ENCODE data around the gene CCL18. TPM values are rescaled to one million over a fixed set of nuclear protein-coding genes. Genes with fewer than 3 reads are reported as not detected.
"Not testable (repeated sequence)": the region's sequence is repeated elsewhere in the genome, so short reads cannot be mapped to it uniquely, and the experiment has no call there.

The CCL18 gene
- total RNA-seq, 6 experiments from 2014 or later, result not detected

- DNase-seq, result no peak
- H3K27me3 Mint-ChIP-seq (ENCODE audit: insufficient read depth), result no peaks in the 10 kb centered on the region
- peaks cover 33% of the 10 kb centered on the region for H3K9me3 Mint-ChIP-seq
- H3K4me3 Mint-ChIP-seq, result no peak within 1 kb of the TSS
- H3K4me1 Mint-ChIP-seq (ENCODE audit: low read depth), result no peaks in the 10 kb centered on the region
- no peaks in the 10 kb centered on the region for H3K36me3 Mint-ChIP-seq (ENCODE audit: low read depth)
- TF ChIP-seq, protein P1, sequence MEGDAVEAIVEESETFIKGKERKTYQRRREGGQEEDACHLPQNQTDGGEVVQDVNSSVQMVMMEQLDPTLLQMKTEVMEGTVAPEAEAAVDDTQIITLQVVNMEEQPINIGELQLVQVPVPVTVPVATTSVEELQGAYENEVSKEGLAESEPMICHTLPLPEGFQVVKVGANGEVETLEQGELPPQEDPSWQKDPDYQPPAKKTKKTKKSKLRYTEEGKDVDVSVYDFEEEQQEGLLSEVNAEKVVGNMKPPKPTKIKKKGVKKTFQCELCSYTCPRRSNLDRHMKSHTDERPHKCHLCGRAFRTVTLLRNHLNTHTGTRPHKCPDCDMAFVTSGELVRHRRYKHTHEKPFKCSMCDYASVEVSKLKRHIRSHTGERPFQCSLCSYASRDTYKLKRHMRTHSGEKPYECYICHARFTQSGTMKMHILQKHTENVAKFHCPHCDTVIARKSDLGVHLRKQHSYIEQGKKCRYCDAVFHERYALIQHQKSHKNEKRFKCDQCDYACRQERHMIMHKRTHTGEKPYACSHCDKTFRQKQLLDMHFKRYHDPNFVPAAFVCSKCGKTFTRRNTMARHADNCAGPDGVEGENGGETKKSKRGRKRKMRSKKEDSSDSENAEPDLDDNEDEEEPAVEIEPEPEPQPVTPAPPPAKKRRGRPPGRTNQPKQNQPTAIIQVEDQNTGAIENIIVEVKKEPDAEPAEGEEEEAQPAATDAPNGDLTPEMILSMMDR (IDR thresholded peaks at IDR 0.05), result no peak
- H3K27ac Mint-ChIP-seq, result no peak within 1 kb of the TSS
Observed at GRCh38 chr17:36089888-36090836, 26.1 kb downstream of the CCL18 start, which contains the start of gene CCL3. Gene CCL3 (minus strand): TSS chr17:36090143. CDS start chr17:36090058, 85 bp downstream.

DNA sequence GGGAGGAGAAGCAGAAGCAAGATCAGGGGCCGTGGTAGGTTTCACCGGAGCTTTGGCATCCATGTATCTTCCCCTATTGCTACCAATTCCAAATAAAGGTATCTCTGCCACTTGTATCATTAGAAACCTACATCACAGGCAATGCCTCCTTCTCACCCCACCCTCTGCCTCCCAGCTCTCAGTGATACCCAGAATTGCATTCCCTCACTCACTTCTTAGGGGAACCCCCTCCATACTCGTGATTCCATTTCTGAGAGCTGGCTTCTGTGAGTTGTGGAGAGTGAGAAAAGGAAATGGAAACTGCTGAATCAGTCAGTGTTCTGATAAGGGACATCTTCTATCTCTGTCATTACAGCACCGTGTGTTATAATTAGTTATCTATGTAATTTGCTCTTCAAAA lies 28.2 kb downstream of the CCL18 start:
- TF ChIP-seq, protein P1 (IDR thresholded peaks at IDR 0.05), result no peak
- H3K4me1 Mint-ChIP-seq (ENCODE audit: low read depth), result no peaks in the 10 kb centered on the region
- no peak for DNase-seq
- no peaks in the 10 kb centered on the region for H3K36me3 Mint-ChIP-seq (ENCODE audit: low read depth)
- H3K9me3 Mint-ChIP-seq, result peaks cover 42% of the 10 kb centered on the region
- no peak overlapping the region for H3K27ac Mint-ChIP-seq
- no peak overlapping the region for H3K4me3 Mint-ChIP-seq
- H3K27me3 Mint-ChIP-seq (ENCODE audit: insufficient read depth), result no peaks in the 10 kb centered on the region

- not testable (repeated sequence) for H3K36me3 Mint-ChIP-seq (ENCODE audit: low read depth); H3K27me3 Mint-ChIP-seq (ENCODE audit: insufficient read depth); H3K27ac Mint-ChIP-seq; H3K4me3 Mint-ChIP-seq; DNase-seq; H3K4me1 Mint-ChIP-seq (ENCODE audit: low read depth)
- peaks cover 43% of the 10 kb centered on the region for H3K9me3 Mint-ChIP-seq
Observed at GRCh38 chr17:36092715-36093114, 28.6 kb downstream of the CCL18 start.

- no peak for DNase-seq
- TF ChIP-seq, protein P1 (IDR thresholded peaks at IDR 0.05), result no peak
- no peak overlapping the region for H3K27ac Mint-ChIP-seq
- H3K4me1 Mint-ChIP-seq (ENCODE audit: low read depth), result no peaks in the 10 kb centered on the region
- H3K4me3 Mint-ChIP-seq, result no peak overlapping the region
- H3K36me3 Mint-ChIP-seq (ENCODE audit: low read depth), result no peaks in the 10 kb centered on the region
- no peaks in the 10 kb centered on the region for H3K27me3 Mint-ChIP-seq (ENCODE audit: insufficient read depth)
- peaks cover 49% of the 10 kb centered on the region for H3K9me3 Mint-ChIP-seq
Observed at GRCh38 chr17:36094232-36094631, 30.2 kb downstream of the CCL18 start.

- Mint-ChIP-seq H3K36me3 (ENCODE audit: low read depth) (no peaks in the 10 kb centered on the region), H3K27ac (no peak overlapping the region), H3K4me3 (no peak overlapping the region), H3K4me1 (ENCODE audit: low read depth) (no peaks in the 10 kb centered on the region), H3K27me3 (ENCODE audit: insufficient read depth) (no peaks in the 10 kb centered on the region), H3K9me3 (peaks cover 51% of the 10 kb centered on the region)
- no peak for DNase-seq
- TF ChIP-seq, protein P1 (IDR thresholded peaks at IDR 0.05), result no peak
Observed at GRCh38 chr17:36094746-36095145, 30.7 kb downstream of the CCL18 start.

DNA sequence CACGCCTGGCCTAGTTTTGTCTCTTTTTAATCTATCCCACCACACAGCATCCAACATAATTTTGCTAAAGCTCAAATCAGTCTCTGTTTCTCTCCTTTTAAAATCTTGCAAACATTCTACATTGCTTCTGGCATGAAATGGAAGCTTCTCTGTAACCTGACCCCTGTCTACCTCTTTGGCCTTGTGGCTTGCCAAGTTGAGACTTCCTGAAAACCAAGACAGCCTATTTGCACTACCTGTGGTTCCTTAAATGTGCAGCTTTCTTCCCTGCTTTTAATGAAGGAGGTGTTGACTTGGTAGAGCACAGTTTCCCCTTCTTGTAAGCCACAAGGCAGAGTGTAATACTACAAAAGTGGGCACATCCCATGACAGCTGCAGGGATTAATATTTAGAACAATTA lies 31.9 kb downstream of the CCL18 start:
- Mint-ChIP-seq H3K27ac (no peak overlapping the region), H3K9me3 (peaks cover 52% of the 10 kb centered on the region), H3K4me3 (no peak overlapping the region), H3K27me3 (ENCODE audit: insufficient read depth) (no peaks in the 10 kb centered on the region), H3K36me3 (ENCODE audit: low read depth) (no peaks in the 10 kb centered on the region), H3K4me1 (ENCODE audit: low read depth) (no peaks in the 10 kb centered on the region)
- TF ChIP-seq, protein P1 (IDR thresholded peaks at IDR 0.05), result no peak
- no peak for DNase-seq

- H3K4me3 Mint-ChIP-seq; H3K27me3 Mint-ChIP-seq (ENCODE audit: insufficient read depth); DNase-seq; H3K36me3 Mint-ChIP-seq (ENCODE audit: low read depth); H3K27ac Mint-ChIP-seq; H3K4me1 Mint-ChIP-seq (ENCODE audit: low read depth): not testable (repeated sequence)
- peaks cover 47% of the 10 kb centered on the region for H3K9me3 Mint-ChIP-seq
Observed at GRCh38 chr17:36099004-36099403, 34.9 kb downstream of the CCL18 start.

DNA sequence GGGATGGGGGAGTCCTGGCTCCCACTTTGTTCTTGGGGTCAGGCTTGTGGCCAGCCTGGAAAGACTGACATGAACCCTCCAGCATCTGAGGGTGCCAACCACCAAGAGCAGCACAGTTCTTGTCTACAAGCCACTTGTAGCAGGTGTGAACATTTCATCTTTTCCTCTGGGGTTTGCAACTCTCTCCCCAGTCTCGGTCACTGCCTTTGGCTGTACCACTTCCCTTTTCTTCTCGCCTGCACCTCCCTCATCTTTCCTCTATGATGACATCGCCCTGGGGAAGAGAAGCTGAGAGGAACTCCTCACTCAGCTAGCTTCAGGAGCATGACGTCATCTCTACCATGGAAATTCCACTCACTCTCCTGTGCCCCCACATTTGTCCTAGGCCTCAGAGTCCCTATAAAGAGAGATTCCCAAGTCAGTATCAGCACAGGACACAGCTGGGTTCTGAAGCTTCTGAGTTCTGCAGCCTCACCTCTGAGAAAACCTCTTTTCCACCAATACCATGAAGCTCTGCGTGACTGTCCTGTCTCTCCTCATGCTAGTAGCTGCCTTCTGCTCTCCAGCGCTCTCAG lies 39.4 kb downstream of the CCL18 start, which contains the start of gene CCL4:
TSS of gene CCL4 (plus strand) at position 427 of the 575 bp plus-strand sequence. CDS start at position 506, 79 bp downstream.
- not testable (repeated sequence) for DNase-seq; H3K27me3 Mint-ChIP-seq (ENCODE audit: insufficient read depth); H3K36me3 Mint-ChIP-seq (ENCODE audit: low read depth); H3K4me3 Mint-ChIP-seq; H3K27ac Mint-ChIP-seq; H3K4me1 Mint-ChIP-seq (ENCODE audit: low read depth)
- H3K9me3 Mint-ChIP-seq, result peaks cover 39% of the 10 kb centered on the region

All from HFFc6 (cell line).